Stomach (tissue), 9 donors: ENCODE data around the gene ZNF575. TPM values are rescaled to one million over a fixed set of nuclear protein-coding genes. Genes with fewer than 3 reads are reported as not detected.

Experiments
- DNase-seq, 2 donors: peaks; one replicate each; pipeline versions ENCODE4 v3.0.0 to v3.0.0-alpha.2; 2013 to 2019
- H3K27ac ChIP-seq, 5 donors: fragments of 200-600 bp in 4 of 5; sonication (generic) in 4 of 5; one replicate each; pipeline ENCODE4 v1.5.1; 2013 to 2019; ENCODE audit warnings: mild to moderate bottlenecking in 1 of 5, moderate library complexity in 1 of 5
- H3K27me3 ChIP-seq, 3 donors: fragments of 200-600 bp; sonication (generic); one replicate each; pipeline ENCODE4 v1.5.1; 2017 to 2019; ENCODE audit warnings: mixed run types in 1 of 3
- H3K36me3 ChIP-seq, 4 donors: fragments of 200-600 bp; sonication (generic); 1 replicate in 3 of 4; 2 replicates in 1 of 4; pipeline ENCODE4 v1.5.1; 2016 to 2019
- H3K4me1 ChIP-seq, 4 donors: fragments of 200-600 bp; sonication (generic); one replicate each; pipeline ENCODE4 v1.5.1; 2016 to 2019
- H3K4me3 ChIP-seq, 4 donors: fragments of 200-600 bp; sonication (generic) in 3 of 4; one replicate each; pipeline ENCODE4 v1.5.1; 2016 to 2019; ENCODE audit warnings: mild to moderate bottlenecking in 1 of 4
- H3K9me3 ChIP-seq, 4 donors: fragments of 200-600 bp; sonication (generic); one replicate each; pipeline ENCODE4 v1.5.1; 2016 to 2019
- CTCF ChIP-seq, 7 experiments: fragments of 450-650 bp in 4 of 7; fragments of 200-600 bp in 3 of 7; sonication (generic) in 3 of 7; IDR thresholded peaks; one replicate each; pipeline ENCODE4 v1.5.1; 2016 to 2019; ENCODE audit warnings: antibody characterized with exemption in 7 of 7, control low read depth in 2 of 7, mild to moderate bottlenecking in 1 of 7
- EP300 ChIP-seq: sonication (generic); formaldehyde crosslinking; IDR thresholded peaks from one replicate; pipeline ENCODE4 v1.6.1; 2017; ENCODE audit warnings: antibody characterized with exemption
- POLR2A ChIP-seq, 4 donors: fragments of 450-650 bp; IDR thresholded peaks; one replicate each; pipeline ENCODE4 v1.6.1; 2016; ENCODE audit warnings: antibody characterized with exemption in 4 of 4, control low read depth in 2 of 4, mild to moderate bottlenecking in 1 of 4, moderate library complexity in 1 of 4
- POLR2AphosphoS5 ChIP-seq, 3 donors: sonication (generic); formaldehyde crosslinking; IDR thresholded peaks; one replicate each; pipeline ENCODE4 v1.6.1; 2016; ENCODE audit warnings: antibody characterized with exemption in 3 of 3
- WGBS, 5 donors: extraction: QIAGEN DNeasy Blood & Tissue Kit in 3 of 5; methylation state at CpG; one replicate each; pipeline versions ENCODE4 v1.1.5 to v1.1.7; 2013 to 2018; 5-methylcytosine and 5-hydroxymethylcytosine counted together
- intact Hi-C: fragments of 100-400 bp; cut with DNase I; formaldehyde crosslinking; loops from one replicate; pipeline ENCODE4 v1.15.1; 2023; ENCODE audit warnings: low total_unique reads
- polyA plus RNA-seq, 3 donors: library from polyadenylated mRNA; stranded (reverse); fragments of 200-250 nt; gene quantifications; one replicate each; pipeline ENCODE4 v1.2.3, GENCODE V29; 2013
- total RNA-seq, 5 donors: library from RNA; depleted of rRNA; stranded (reverse); fragments of >200 nt; gene quantifications; one replicate each; pipeline versions ENCODE4 v1.1.0 to v1.2.3, GENCODE V29; 2014 to 2016
- donor health status: healthy with polysubstance abuse.
- donor health status: Bipolar disorder and iron deficiency.
- donor health status: healthy.

Gene ZNF575
- total and polyA plus RNA-seq, 8 donors: 0.37 to 23.5 (median 0.76) TPM; not detected in 3

DNA sequence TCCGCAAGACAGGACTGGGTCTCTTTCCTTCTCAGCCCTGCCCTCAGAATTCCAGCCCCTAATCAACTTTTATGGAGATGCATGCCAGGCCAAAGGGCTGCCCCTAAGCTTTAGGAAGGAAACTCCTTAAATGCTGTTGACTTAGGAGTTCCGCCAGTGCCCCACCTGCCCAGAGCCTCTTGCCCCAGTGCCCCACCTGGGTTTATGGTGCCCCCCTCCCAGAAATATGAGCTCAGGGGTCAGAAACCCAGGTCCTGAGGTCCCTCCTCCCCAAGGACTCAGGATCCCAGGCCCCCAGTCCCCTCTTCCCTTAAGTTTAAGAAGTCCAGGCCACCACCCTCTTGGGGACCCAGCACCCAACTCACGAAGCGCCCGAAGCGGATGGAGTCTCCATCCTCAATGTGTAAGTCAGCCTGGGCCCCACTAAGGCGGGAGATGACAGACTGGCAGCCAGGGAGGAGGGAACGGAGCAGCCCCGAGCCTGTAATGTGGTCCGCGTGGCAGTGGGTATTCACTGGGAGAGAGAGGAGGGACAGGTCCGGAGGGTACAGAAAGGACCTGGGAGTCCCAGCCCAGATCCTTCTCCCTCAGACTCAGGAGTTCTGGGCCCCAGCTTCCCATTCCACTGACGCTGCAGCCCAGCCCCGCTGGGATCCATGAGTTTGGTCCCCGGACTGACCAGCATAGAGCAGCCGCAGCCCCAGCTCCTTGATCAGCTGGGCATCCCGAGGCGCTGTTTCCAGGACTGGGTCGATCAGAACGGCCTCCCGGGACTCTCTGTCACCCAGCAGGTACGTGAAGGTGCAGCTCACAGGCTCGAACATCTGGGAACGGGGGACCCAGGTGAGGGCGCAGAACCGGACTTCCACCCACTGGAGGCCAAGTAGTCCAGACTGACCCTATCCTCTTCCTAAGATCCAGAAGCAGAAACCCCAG is 6.9 kb upstream of the ZNF575 start:
- intact Hi-C loops: no loop called here
- Histone ChIP-seq H3K9me3 (no peaks in the 10 kb centered on the region), H3K27me3 (no peaks in the 10 kb centered on the region), H3K27ac (peak overlapping the region; percentile 86 to 94 (median 88)), H3K4me3 (peak overlapping the region; percentile 61 to 96 (median 92)), H3K4me1 (peaks cover 17 to 49% (median 32%) of the 10 kb centered on the region in 4 donors), H3K36me3 (peaks cover 0 to 8% (median 5%) of the 10 kb centered on the region in 4 donors)
- DNase-seq: peak; percentile 38 to 60
- WGBS, 5 donors: 1 to 3% (median 1%) methylated on average over 16 to 26 of the region's 26 CpGs
- TF ChIP-seq POLR2AphosphoS5 (IDR thresholded peaks at IDR 0.05) (no peak), POLR2A (IDR thresholded peaks at IDR 0.05) (no peak), CTCF (IDR thresholded peaks at IDR 0.05) (no peak), EP300 (no peak)

DNA sequence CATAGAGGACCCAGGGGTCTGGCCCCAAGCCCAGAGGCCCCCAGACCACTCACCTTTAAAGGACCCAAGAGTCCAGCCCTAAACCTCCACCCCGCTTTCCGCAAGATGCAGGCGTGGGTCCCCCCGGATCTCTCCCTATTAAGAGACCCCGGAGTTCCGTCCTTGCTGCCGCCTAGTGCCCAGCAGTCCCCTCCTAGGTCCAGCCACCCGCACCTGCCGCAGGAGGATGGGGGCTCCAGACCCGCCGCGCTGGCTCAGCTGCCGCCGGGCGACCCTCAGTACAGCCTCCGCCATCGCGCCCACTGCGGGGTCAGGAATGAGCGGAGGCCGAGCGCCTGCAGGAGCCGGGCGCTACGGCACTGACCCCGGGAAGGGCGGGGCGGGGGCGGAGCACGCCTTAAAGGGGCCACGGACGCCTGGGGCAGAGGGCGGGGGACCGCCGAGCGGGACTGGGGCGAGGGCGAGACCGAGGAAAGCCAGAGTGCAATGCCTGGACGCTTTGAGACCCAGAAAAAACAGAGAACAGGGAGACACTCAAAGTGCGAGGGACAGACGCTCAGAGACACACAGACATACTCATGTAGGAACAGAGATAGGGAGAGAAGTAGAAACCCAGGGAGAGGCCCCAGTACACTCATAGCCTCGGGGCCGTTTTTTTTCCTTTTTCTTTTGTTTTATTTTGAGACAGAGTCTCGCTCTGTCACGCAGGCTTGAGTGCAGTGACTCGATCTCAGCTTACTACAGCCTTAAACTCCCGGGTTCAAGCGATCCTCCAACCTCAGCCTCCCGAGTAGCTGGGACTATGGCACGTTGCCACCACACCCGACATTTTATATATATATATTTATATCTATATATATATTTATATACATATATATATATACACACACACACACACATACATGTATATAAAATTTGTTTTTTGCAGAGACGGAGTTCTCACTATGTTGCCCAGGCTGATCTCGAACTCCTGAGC is 5.8 kb upstream of the ZNF575 start, which contains the start of gene ETHE1:
Gene ETHE1, minus strand, starts transcription at position 318 of the 976 bp plus-strand sequence. Its CDS starts 24 bp downstream, at position 294.
- intact Hi-C loops: no loop called here
- WGBS, 5 donors: 4 to 6% (median 5%) methylated on average over 37 to 54 of the region's 54 CpGs
- TF ChIP-seq POLR2A (IDR thresholded peaks at IDR 0.05): peak in 1 of 4 donors; percentile 49
- TF ChIP-seq EP300: no peak
- peak; percentile 50 to 91 (median 87) for TF ChIP-seq POLR2AphosphoS5 (IDR thresholded peaks at IDR 0.05)
- no peak for TF ChIP-seq CTCF (IDR thresholded peaks at IDR 0.05)

DNA sequence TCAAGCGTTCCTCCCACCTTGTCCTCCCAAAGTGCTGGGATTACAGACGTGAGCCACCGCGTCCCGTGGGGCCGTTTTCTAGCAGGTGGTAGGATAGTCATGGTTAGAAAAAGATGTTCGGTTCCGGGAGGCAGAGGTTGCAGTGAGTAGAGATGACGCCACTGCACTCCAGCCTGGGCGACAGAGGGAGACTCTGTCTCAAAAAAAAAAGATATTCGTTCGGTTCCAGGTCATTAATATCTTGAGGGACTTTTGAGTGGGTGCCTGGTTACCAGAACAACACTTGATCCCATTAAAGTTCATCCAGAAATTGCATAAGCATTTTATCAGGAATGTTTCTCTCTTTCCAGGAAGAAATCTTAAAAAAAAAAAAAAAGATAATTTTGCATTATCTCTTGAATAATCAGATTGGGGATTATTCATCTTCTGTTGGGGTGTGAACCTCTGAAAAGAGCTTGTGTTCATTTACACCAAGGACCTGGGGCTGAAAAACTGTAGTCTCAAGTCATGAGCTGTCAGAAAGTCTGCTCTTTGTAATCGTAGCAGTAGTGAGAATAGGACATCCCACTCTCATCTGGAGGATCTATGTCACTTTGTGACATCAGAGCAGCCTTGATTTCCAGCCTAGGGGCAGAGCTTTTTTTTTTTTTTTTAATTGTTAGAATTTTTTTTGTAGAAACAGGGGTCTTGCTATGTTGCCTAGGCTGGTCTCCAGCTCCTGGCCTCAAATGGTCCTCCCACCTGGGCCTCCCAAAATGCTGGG is 4.9 kb upstream of the ZNF575 start:
- TF ChIP-seq POLR2AphosphoS5 (IDR thresholded peaks at IDR 0.05) (no peak), CTCF (IDR thresholded peaks at IDR 0.05) (no peak), POLR2A (IDR thresholded peaks at IDR 0.05) (no peak), EP300 (no peak)
- intact Hi-C loops: no loop called here
- Histone ChIP-seq H3K4me3 (peak overlapping the region in 2 of 4 donors; percentile 61 to 89), H3K36me3 (no peaks in the 10 kb centered on the region), H3K4me1 (peaks cover 27 to 59% (median 46%) of the 10 kb centered on the region in 4 donors), H3K9me3 (no peaks in the 10 kb centered on the region), H3K27ac (peak overlapping the region in 4 of 5 donors; percentile 87 to 94 (median 90)), H3K27me3 (no peaks in the 10 kb centered on the region)
- peak in 1 of 2 donors; percentile 42 for DNase-seq
- 36 to 50% (median 45%) methylated on average over 13 of the region's 13 CpGs for WGBS, 5 donors

More for the DNA sequence above, 5.8 kb upstream of the ZNF575 start, which contains the start of gene ETHE1:
- no peaks in the 10 kb centered on the region for H3K27me3 ChIP-seq
- DNase-seq: peak; percentile 84 to 92
- H3K9me3 ChIP-seq: no peaks in the 10 kb centered on the region
- peaks cover 20 to 53% (median 38%) of the 10 kb centered on the region in 4 donors for H3K4me1 ChIP-seq
- peaks cover 0 to 4% (median 2%) of the 10 kb centered on the region in 4 donors for H3K36me3 ChIP-seq
- H3K4me3 ChIP-seq: peak within 1 kb of the TSS; percentile 61 to 96 (median 92)
- peak within 1 kb of the TSS; percentile 86 to 94 (median 88) for H3K27ac ChIP-seq
